Mucosa of stomach (tissue), 1 donor: ENCODE results near the gene OR13J1.

Source experiments
- H3K27me3 ChIP-seq: one replicate; pipeline ENCODE4 v1.7.0; 2013; ENCODE audit warnings: mild to moderate bottlenecking, low read length; ENCODE audit not compliant: control insufficient read depth, insufficient read depth
- H3K36me3 ChIP-seq: one replicate; pipeline ENCODE4 v1.7.0; 2013; ENCODE audit warnings: low read length; ENCODE audit not compliant: control insufficient read depth, insufficient read depth
- H3K4me1 ChIP-seq: one replicate; pipeline ENCODE4 v1.7.0; 2013; ENCODE audit warnings: mild to moderate bottlenecking, low read length; ENCODE audit not compliant: control insufficient read depth, insufficient read depth
- H3K4me3 ChIP-seq: one replicate; pipeline ENCODE4 v1.7.0; 2013; ENCODE audit warnings: low read length
- H3K9ac ChIP-seq: one replicate; pipeline ENCODE4 v1.7.0; 2013; ENCODE audit warnings: mild to moderate bottlenecking, low read length, moderate library complexity
- H3K9me3 ChIP-seq: one replicate; pipeline ENCODE4 v1.7.0; 2013; ENCODE audit warnings: mild to moderate bottlenecking, low read length, moderate library complexity; ENCODE audit not compliant: control insufficient read depth
- donor health status: Pancreatic carcinoma.

Gene OR13J1

GRCh38 chr9:35852876-35853865, 17.0 kb downstream of the OR13J1 start:
- Histone ChIP-seq H3K4me1 (no peaks in the 10 kb centered on the region), H3K4me3 (no peak overlapping the region), H3K27me3 (no peaks in the 10 kb centered on the region), H3K9me3 (no peaks in the 10 kb centered on the region), H3K9ac (no peak overlapping the region), H3K36me3 (peaks cover under 1% of the 10 kb centered on the region)

- Histone ChIP-seq H3K27me3 (no peaks in the 10 kb centered on the region), H3K9me3 (no peaks in the 10 kb centered on the region), H3K36me3 (peaks cover 4% of the 10 kb centered on the region), H3K4me1 (no peaks in the 10 kb centered on the region), H3K4me3 (no peak overlapping the region), H3K9ac (no peak overlapping the region)
Observed at GRCh38 chr9:35852267-35852815, 17.9 kb downstream of the OR13J1 start.

- H3K9ac ChIP-seq = no peak overlapping the region
- no peaks in the 10 kb centered on the region for H3K27me3 ChIP-seq
- H3K4me3 ChIP-seq = no peak overlapping the region
- H3K36me3 ChIP-seq = peaks cover 4% of the 10 kb centered on the region
- H3K9me3 ChIP-seq = no peaks in the 10 kb centered on the region
- H3K4me1 ChIP-seq = peaks cover 27% of the 10 kb centered on the region
Observed at GRCh38 chr9:35847792-35848572, 22.2 kb downstream of the OR13J1 start.

GRCh38 chr9:35845824-35846771, 24.1 kb downstream of the OR13J1 start:
- peaks cover 4% of the 10 kb centered on the region for H3K36me3 ChIP-seq
- peak overlapping the region; percentile 41 for H3K9ac ChIP-seq
- no peak overlapping the region for H3K4me3 ChIP-seq
- no peaks in the 10 kb centered on the region for H3K9me3 ChIP-seq
- no peaks in the 10 kb centered on the region for H3K27me3 ChIP-seq
- peaks cover 33% of the 10 kb centered on the region for H3K4me1 ChIP-seq

GRCh38 chr9:35844628-35845270, 25.5 kb downstream of the OR13J1 start:
- no peaks in the 10 kb centered on the region for H3K9me3 ChIP-seq
- no peak overlapping the region for H3K9ac ChIP-seq
- H3K36me3 ChIP-seq = peaks cover 4% of the 10 kb centered on the region
- H3K27me3 ChIP-seq = no peaks in the 10 kb centered on the region
- H3K4me3 ChIP-seq = no peak overlapping the region
- H3K4me1 ChIP-seq = peaks cover 33% of the 10 kb centered on the region

- no peaks in the 10 kb centered on the region for H3K27me3 ChIP-seq
Observed at GRCh38 chr9:35842795-35843194, 27.4 kb downstream of the OR13J1 start.

GRCh38 chr9:35842020-35842745, 28.0 kb downstream of the OR13J1 start:
- Histone ChIP-seq H3K4me3 (no peak overlapping the region), H3K9me3 (no peaks in the 10 kb centered on the region), H3K9ac (no peak overlapping the region), H3K36me3 (no peaks in the 10 kb centered on the region), H3K4me1 (peaks cover 33% of the 10 kb centered on the region), H3K27me3 (no peaks in the 10 kb centered on the region)

More at GRCh38 chr9:35842795-35843194, 27.4 kb downstream of the OR13J1 start:
- H3K4me1 ChIP-seq = peaks cover 33% of the 10 kb centered on the region
- no peaks in the 10 kb centered on the region for H3K9me3 ChIP-seq
- H3K9ac ChIP-seq = no peak overlapping the region
- H3K4me3 ChIP-seq = no peak overlapping the region
- no peaks in the 10 kb centered on the region for H3K36me3 ChIP-seq

- H3K36me3 ChIP-seq = no peaks in the 10 kb centered on the region
Observed at GRCh38 chr9:35841645-35841900, 28.6 kb downstream of the OR13J1 start.

GRCh38 chr9:35840881-35841644, 29.1 kb downstream of the OR13J1 start:
- Histone ChIP-seq H3K4me3 (no peak overlapping the region), H3K36me3 (no peaks in the 10 kb centered on the region), H3K9ac (no peak overlapping the region), H3K9me3 (no peaks in the 10 kb centered on the region), H3K4me1 (peaks cover 33% of the 10 kb centered on the region), H3K27me3 (no peaks in the 10 kb centered on the region)

More at GRCh38 chr9:35841645-35841900, 28.6 kb downstream of the OR13J1 start:
- Histone ChIP-seq H3K4me1 (peaks cover 33% of the 10 kb centered on the region), H3K4me3 (no peak overlapping the region), H3K27me3 (no peaks in the 10 kb centered on the region), H3K9me3 (no peaks in the 10 kb centered on the region), H3K9ac (no peak overlapping the region)

GRCh38 chr9:35839926-35840325, 30.3 kb downstream of the OR13J1 start:
- peaks cover 33% of the 10 kb centered on the region for H3K4me1 ChIP-seq
- H3K4me3 ChIP-seq = no peak overlapping the region
- no peaks in the 10 kb centered on the region for H3K9me3 ChIP-seq
- H3K27me3 ChIP-seq = no peaks in the 10 kb centered on the region
- no peak overlapping the region for H3K9ac ChIP-seq
- no peaks in the 10 kb centered on the region for H3K36me3 ChIP-seq
